ENCODE measurements around the gene ZNF773. TPM values are rescaled to one million over a fixed set of nuclear protein-coding genes. Genes with fewer than 3 reads are reported as not detected.
"Not testable (repeated sequence)": the region's sequence is repeated elsewhere in the genome, so short reads cannot be mapped to it uniquely, and the experiment has no call there.

ZNF773 gene
- total and polyA plus RNA-seq, 2 experiments from 2014 or later: 6.6 to 8.0 TPM

GRCh38 chr19:57473646-57474045 is 26.1 kb upstream of the ZNF773 start:
- Histone ChIP-seq H3K9me3 (ENCODE audit: low read depth) (peaks cover 87% of the 10 kb centered on the region), H3K9me2 (replicated peaks; ENCODE audit: insufficient read depth) (no peaks in the 10 kb centered on the region), H2AFZ (no peak overlapping the region), H3K4me2 (no peak overlapping the region), H3K79me2 (peaks cover 60% of the 10 kb centered on the region), H3K4me1 (ENCODE audit: insufficient read depth) (peaks cover 6% of the 10 kb centered on the region), H3K36me3 (replicated peaks; ENCODE audit: insufficient read depth, low read depth) (peaks cover 6% of the 10 kb centered on the region), H3K27me3 (no peaks in the 10 kb centered on the region), H3K4me3 (no peak overlapping the region), H3K27ac (no peak overlapping the region), H4K20me1 (ENCODE audit: insufficient read depth, poor library complexity, severe bottlenecking) (no peaks in the 10 kb centered on the region)
- DNase-seq (ENCODE audit: low spot score): no peak
- no peak for TF ChIP-seq EZH2phosphoT487 (IDR thresholded peaks at IDR 0.05; ENCODE audit: low read depth, severe bottlenecking, unreplicated experiment)
- no peak for TF ChIP-seq CTCF (IDR thresholded peaks at IDR 0.05; ENCODE audit: poor library complexity)
- no peak for TF ChIP-seq EZH2 (IDR thresholded peaks at IDR 0.05; ENCODE audit: borderline replicate concordance)
- WGBS (ENCODE audit: low lambda C conversion rate, missing lambda C conversion rate): 100% methylated on average over 4 of the region's 4 CpGs

GRCh38 chr19:57477191-57478008 is 22.3 kb upstream of the ZNF773 start, which contains the start of gene ZNF772:
Gene ZNF772, minus strand, starts transcription at chr19:57477566. Its CDS starts 257 bp downstream, at chr19:57477309.
- peak; percentile 36 for TF ChIP-seq CTCF (IDR thresholded peaks at IDR 0.05; ENCODE audit: poor library complexity)
- no peak for TF ChIP-seq EZH2 (IDR thresholded peaks at IDR 0.05; ENCODE audit: borderline replicate concordance)
- no peak for TF ChIP-seq EZH2phosphoT487 (IDR thresholded peaks at IDR 0.05; ENCODE audit: low read depth, severe bottlenecking, unreplicated experiment)
- peak within 1 kb of the TSS; percentile 88 for H2AFZ ChIP-seq
- H3K9me2 ChIP-seq (replicated peaks; ENCODE audit: insufficient read depth): no peaks in the 10 kb centered on the region
- H3K27ac ChIP-seq: peak within 1 kb of the TSS; percentile 92
- WGBS (ENCODE audit: low lambda C conversion rate, missing lambda C conversion rate): 12% methylated on average over 38 of the region's 38 CpGs
- peaks cover 27% of the 10 kb centered on the region for H3K79me2 ChIP-seq
- no peaks in the 10 kb centered on the region for H3K27me3 ChIP-seq
- peaks cover 55% of the 10 kb centered on the region for H3K9me3 ChIP-seq (ENCODE audit: low read depth)
- H3K36me3 ChIP-seq (replicated peaks; ENCODE audit: insufficient read depth, low read depth): peaks cover 3% of the 10 kb centered on the region
- H3K4me3 ChIP-seq: peak within 1 kb of the TSS; percentile 78
- peaks cover 6% of the 10 kb centered on the region for H3K4me1 ChIP-seq (ENCODE audit: insufficient read depth)
- H4K20me1 ChIP-seq (ENCODE audit: insufficient read depth, poor library complexity, severe bottlenecking): no peaks in the 10 kb centered on the region
- DNase-seq (ENCODE audit: low spot score): peak; percentile 94
- H3K4me2 ChIP-seq: peak within 1 kb of the TSS; percentile 87

- 3% methylated on average over 59 of the region's 69 CpGs for WGBS (ENCODE audit: low lambda C conversion rate, missing lambda C conversion rate)
- DNase-seq (ENCODE audit: low spot score): peak; percentile 94
- H3K79me2 ChIP-seq: peaks cover 21% of the 10 kb centered on the region
Measured at GRCh38 chr19:57487477-57488298, 12.1 kb upstream of the ZNF773 start, which contains the start of gene ZNF419. Gene ZNF419, plus strand, starts transcription at chr19:57487750. Its CDS starts 201 bp downstream, at chr19:57487951.

GRCh38 chr19:57488299-57488644 is 11.5 kb upstream of the ZNF773 start:
- H3K79me2 ChIP-seq: peaks cover 21% of the 10 kb centered on the region
- H4K20me1 ChIP-seq (ENCODE audit: insufficient read depth, poor library complexity, severe bottlenecking); H3K27ac ChIP-seq; H3K36me3 ChIP-seq (replicated peaks; ENCODE audit: insufficient read depth, low read depth); H3K9me2 ChIP-seq (replicated peaks; ENCODE audit: insufficient read depth); H3K4me1 ChIP-seq (ENCODE audit: insufficient read depth); H2AFZ ChIP-seq; DNase-seq (ENCODE audit: low spot score); H3K27me3 ChIP-seq; H3K9me3 ChIP-seq (ENCODE audit: low read depth): not testable (repeated sequence)
- peak overlapping the region; percentile 85 for H3K4me2 ChIP-seq
- WGBS (ENCODE audit: low lambda C conversion rate, missing lambda C conversion rate): no CpG with 5 or more reads among the region's 1 CpG
- H3K4me3 ChIP-seq: peak overlapping the region; percentile 26

More at GRCh38 chr19:57487477-57488298, 12.1 kb upstream of the ZNF773 start, which contains the start of gene ZNF419:
- Histone ChIP-seq H3K4me2 (peak within 1 kb of the TSS; percentile 85), H2AFZ (peak within 1 kb of the TSS; percentile 68), H3K27ac (peak within 1 kb of the TSS; percentile 87), H3K4me3 (peak within 1 kb of the TSS; percentile 78)
- H3K36me3 ChIP-seq (replicated peaks; ENCODE audit: insufficient read depth, low read depth); H4K20me1 ChIP-seq (ENCODE audit: insufficient read depth, poor library complexity, severe bottlenecking); H3K27me3 ChIP-seq; H3K4me1 ChIP-seq (ENCODE audit: insufficient read depth); H3K9me3 ChIP-seq (ENCODE audit: low read depth); H3K9me2 ChIP-seq (replicated peaks; ENCODE audit: insufficient read depth): not testable (repeated sequence)

- peaks cover 11% of the 10 kb centered on the region for H3K9me3 ChIP-seq (ENCODE audit: low read depth)
- not testable (repeated sequence) for H3K4me3 ChIP-seq; H2AFZ ChIP-seq; H3K27me3 ChIP-seq; H4K20me1 ChIP-seq (ENCODE audit: insufficient read depth, poor library complexity, severe bottlenecking); H3K27ac ChIP-seq; H3K36me3 ChIP-seq (replicated peaks; ENCODE audit: insufficient read depth, low read depth); H3K4me2 ChIP-seq; DNase-seq (ENCODE audit: low spot score); H3K9me2 ChIP-seq (replicated peaks; ENCODE audit: insufficient read depth); H3K4me1 ChIP-seq (ENCODE audit: insufficient read depth)
- peaks cover 26% of the 10 kb centered on the region for H3K79me2 ChIP-seq
Measured at GRCh38 chr19:57499332-57499679, 432 bp upstream of the ZNF773 start.

GRCh38 chr19:57500400-57500799 is 662 bp downstream of the ZNF773 start:
- 9% methylated on average over 1 of the region's 4 CpGs for WGBS (ENCODE audit: low lambda C conversion rate, missing lambda C conversion rate)
- peaks cover 26% of the 10 kb centered on the region for H3K79me2 ChIP-seq
- not testable (repeated sequence) for H3K36me3 ChIP-seq (replicated peaks; ENCODE audit: insufficient read depth, low read depth); H3K27me3 ChIP-seq; H2AFZ ChIP-seq; H3K27ac ChIP-seq; H4K20me1 ChIP-seq (ENCODE audit: insufficient read depth, poor library complexity, severe bottlenecking); H3K4me1 ChIP-seq (ENCODE audit: insufficient read depth); H3K9me3 ChIP-seq (ENCODE audit: low read depth); DNase-seq (ENCODE audit: low spot score); H3K9me2 ChIP-seq (replicated peaks; ENCODE audit: insufficient read depth)
- peak overlapping the region; percentile 20 for H3K4me3 ChIP-seq
- peak overlapping the region; percentile 85 for H3K4me2 ChIP-seq
